Left forelimb (tissue), 1 donor: ENCODE results near the gene GCLC.

Experiments
- DNase-seq: peaks from one replicate; pipeline ENCODE4 v3.0.0-alpha.2; 2018; ENCODE audit warnings: low spot score

Gene GCLC

DNA sequence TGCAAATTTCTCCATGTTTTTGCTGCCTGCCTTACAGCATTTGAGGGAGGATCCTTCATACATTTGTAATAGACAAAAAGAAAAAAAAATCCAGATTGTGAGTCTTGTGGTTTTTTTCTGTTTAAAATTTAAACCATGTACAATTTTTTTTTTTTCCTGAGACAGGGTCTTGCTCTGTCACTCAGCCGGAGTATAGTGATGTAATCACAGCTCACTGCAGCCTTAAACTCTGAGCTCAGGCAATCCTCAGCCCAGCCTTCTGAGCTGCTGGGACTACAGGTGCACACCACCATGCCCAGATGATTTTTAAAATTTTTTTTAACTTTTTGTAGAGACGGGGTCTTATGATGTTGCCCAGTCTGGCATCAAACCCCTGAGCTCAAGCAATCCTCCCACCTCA lies 97.0 kb downstream of the GCLC start:
- DNase-seq: no peak
